Hepatic stellate cell (primary cell): ENCODE results near the gene STAT1.

ENCODE experiments used
- DNase-seq: peaks from one replicate; pipeline ENCODE4 v3.0.0; 2011; ENCODE audit warnings: low spot score

STAT1 gene

GRCh38 chr2:190959911-190960788 is 53.8 kb downstream of the STAT1 start:
- DNase-seq = no peak

- no peak for DNase-seq
Measured at GRCh38 chr2:190953257-190953656, 60.7 kb downstream of the STAT1 start.

- no peak for DNase-seq
Measured at GRCh38 chr2:190950566-190950991, 63.4 kb downstream of the STAT1 start.

GRCh38 chr2:190948671-190949070 is 65.3 kb downstream of the STAT1 start:
- DNase-seq = no peak

- DNase-seq = peak; percentile 24
Measured at GRCh38 chr2:190947711-190948251, 66.2 kb downstream of the STAT1 start.

GRCh38 chr2:190947141-190947540 is 66.8 kb downstream of the STAT1 start:
- peak; percentile 8 for DNase-seq

GRCh38 chr2:190943706-190944105 is 70.3 kb downstream of the STAT1 start:
- DNase-seq = no peak

- no peak for DNase-seq
Measured at GRCh38 chr2:190942697-190943096, 71.3 kb downstream of the STAT1 start.

GRCh38 chr2:190941571-190941970 is 72.4 kb downstream of the STAT1 start:
- DNase-seq = no peak

GRCh38 chr2:190940454-190940853 is 73.5 kb downstream of the STAT1 start:
- DNase-seq = no peak

GRCh38 chr2:190938771-190939335 is 75.1 kb downstream of the STAT1 start:
- DNase-seq = no peak

- DNase-seq = no peak
Measured at GRCh38 chr2:190935054-190935453, 78.9 kb downstream of the STAT1 start.

- DNase-seq = no peak
Measured at GRCh38 chr2:190933361-190933760, 80.6 kb downstream of the STAT1 start.

- no peak for DNase-seq
Measured at GRCh38 chr2:190932514-190932913, 81.5 kb downstream of the STAT1 start.

GRCh38 chr2:190930411-190930810 is 83.6 kb downstream of the STAT1 start:
- DNase-seq = no peak

GRCh38 chr2:190929919-190930318 is 84.1 kb downstream of the STAT1 start:
- no peak for DNase-seq

- peak; percentile 9 for DNase-seq
Measured at GRCh38 chr2:190927301-190927700, 86.7 kb downstream of the STAT1 start.

- DNase-seq = no peak
Measured at GRCh38 chr2:190922376-190922775, 91.6 kb downstream of the STAT1 start.

GRCh38 chr2:190920085-190920484 is 93.9 kb downstream of the STAT1 start:
- no peak for DNase-seq
